Endothelial cell of umbilical vein (primary cell): Measurements from ENCODE around the gene PLCG2.

Experiments used
- CTCF ChIP-seq, 2 donors: IDR thresholded peaks; 1 replicate in 1 of 2; 2 replicates in 1 of 2; pipeline ENCODE4 v1.5.1; 2011; ENCODE audit warnings: low read length in 2 of 2, mild to moderate bottlenecking in 2 of 2, moderate library complexity in 2 of 2, control low read depth in 1 of 2, inconsistent platforms in 1 of 2, low read depth in 1 of 2; ENCODE audit not compliant: insufficient read depth in 1 of 2; ENCODE audit errors: extremely low read depth in 1 of 2
- POLR2A ChIP-seq: IDR thresholded peaks from 2 replicates; pipeline ENCODE4 v1.6.1; 2012; ENCODE audit warnings: low read depth, mild to moderate bottlenecking, control low read depth, low read length

- no peak for TF ChIP-seq CTCF (IDR thresholded peaks at IDR 0.05; ENCODE audit: extremely low read depth in 1 of 2, insufficient read depth in 1 of 2, low read depth in 1 of 2, low read length in 2 of 2)
- no peak for TF ChIP-seq POLR2A
These were observed 51.9 kb downstream of the PLCG2 start for GRCh38 chr16:81830845-81831540.
